Measurements from ENCODE around the gene EPAS1. TPM values are rescaled to one million over a fixed set of nuclear protein-coding genes. Genes with fewer than 3 reads are reported as not detected.

Gene EPAS1
- total RNA-seq, 1 experiment from 2014 or later: 8.5 TPM

GRCh38 chr2:46381263-46381849 is 84.1 kb downstream of the EPAS1 start:
- DNase-seq (ENCODE audit: low spot score) (no peak), ATAC-seq (no peak)
- ChIA-PET POLR2A (no interaction called here), CTCF (interaction anchor here (1.4 kb wide), 1 partner anchor 388 kb away, joined by 3 read pairs; no protein-coding TSS in a partner anchor)
- Mint-ChIP-seq H3K4me3 (no peak overlapping the region), H3K27ac (no peak overlapping the region), H3K36me3 (no peaks in the 10 kb centered on the region), H3K9me3 (no peaks in the 10 kb centered on the region), H3K4me1 (no peaks in the 10 kb centered on the region), H3K27me3 (ENCODE audit: low read depth) (no peaks in the 10 kb centered on the region)
- no peak for TF ChIP-seq TP53 (CRISPR knock-in tag; IDR thresholded peaks at IDR 0.05)
- TF ChIP-seq FOXP4 (CRISPR knock-in tag; IDR thresholded peaks at IDR 0.05): no peak
- no peak for TF ChIP-seq IRF2 (CRISPR knock-in tag; IDR thresholded peaks at IDR 0.05; ENCODE audit: borderline replicate concordance, low read depth)
- no peak for TF ChIP-seq ZNF512 (CRISPR knock-in tag; IDR thresholded peaks at IDR 0.05; ENCODE audit: borderline replicate concordance)

- TF ChIP-seq ATF2 (CRISPR knock-in tag; IDR thresholded peaks at IDR 0.05; ENCODE audit: borderline replicate concordance, low read depth) (no peak), ZNF532 (CRISPR knock-in tag; IDR thresholded peaks at IDR 0.05; ENCODE audit: borderline replicate concordance) (no peak), ZNF232 (CRISPR knock-in tag; IDR thresholded peaks at IDR 0.05) (no peak), ELF4 (CRISPR knock-in tag; IDR thresholded peaks at IDR 0.05; ENCODE audit: low read depth) (no peak), ZNF423 (CRISPR knock-in tag; IDR thresholded peaks at IDR 0.05) (no peak), IRF1 (CRISPR knock-in tag; IDR thresholded peaks at IDR 0.05) (no peak), CDX4 (CRISPR knock-in tag; IDR thresholded peaks at IDR 0.05; ENCODE audit: borderline replicate concordance) (no peak)
- ChIA-PET POLR2A (no interaction called here), CTCF (interaction anchor here (1.4 kb wide), 1 partner anchor 389 kb away, joined by 3 read pairs; no protein-coding TSS in a partner anchor)
- Mint-ChIP-seq H3K27me3 (ENCODE audit: low read depth) (no peaks in the 10 kb centered on the region), H3K36me3 (no peaks in the 10 kb centered on the region), H3K27ac (no peak overlapping the region), H3K9me3 (no peaks in the 10 kb centered on the region), H3K4me3 (no peak overlapping the region), H3K4me1 (no peaks in the 10 kb centered on the region)
- ATAC-seq (no peak), DNase-seq (ENCODE audit: low spot score) (no peak)
These were observed 84.7 kb downstream of the EPAS1 start for GRCh38 chr2:46381871-46382270.

Data from WTC11 (cell line).